Measurements from ENCODE around the gene FANCB. TPM values are rescaled to one million over a fixed set of nuclear protein-coding genes. Genes with fewer than 3 reads are reported as not detected.
A peak's percentile ranks its signal among the peaks of the same experiment; 100 is the strongest.

FANCB gene
- total and polyA plus RNA-seq, 2 of the 4 experiments (the other 2 are of a cell fraction) = 2.5 to 7.7 TPM

- WGBS, 2 experiments (ENCODE audit: extremely low coverage in 2 of 2, insufficient read length in 1 of 2) = 67% methylated on average over 1 of the region's 3 CpGs; no CpG with 5 or more reads in 1 of the 2 experiments
Observed at GRCh38 chrX:14915596-14915995, 42.7 kb upstream of the FANCB start.

More at GRCh38 chrX:14915596-14915995, 42.7 kb upstream of the FANCB start:
- Histone ChIP-seq H3K4me3 (ENCODE audit: insufficient read depth, low read depth, low read length) (no peak overlapping the region), H4K5ac (ENCODE audit: low read depth, low read length) (peak overlapping the region; percentile 80; the same call in 1 of the 2 replicates), H2AK9ac (replicated peaks; ENCODE audit: low read depth, low read length, poor library complexity) (peak overlapping the region; percentile 4), H3K9me1 (ENCODE audit: insufficient read depth, low read length) (no peaks in the 10 kb centered on the region), H3K79me1 (ENCODE audit: low read depth in 1 of 2, low read length in 2 of 2) (peaks cover 5 to 7% of the 10 kb centered on the region in 2 experiments; a peak in 2 of 4 replicates), H4K8ac (ENCODE audit: low read depth in 2 of 2, low read length in 2 of 2) (peak overlapping the region in 1 of 2 experiments; percentile 47; a peak in 3 of 4 replicates), H4K91ac (ENCODE audit: insufficient read depth, low read depth, low read length) (peak overlapping the region; percentile 81), H3K9me3 (ENCODE audit: control insufficient read depth, insufficient read depth, low read length) (no peaks in the 10 kb centered on the region), H3K14ac (replicated peaks; ENCODE audit: low read depth, low read length) (no peak overlapping the region), H3K18ac (ENCODE audit: low read depth, low read length) (peak overlapping the region; percentile 80; the same call in 1 of the 2 replicates), H2AK5ac (ENCODE audit: low read depth, low read length) (peak overlapping the region; percentile 48), H3K23ac (ENCODE audit: low read depth, low read length) (no peak overlapping the region), H3K4me2 (ENCODE audit: low read depth, low read length) (peak overlapping the region; percentile 2; the same call in 1 of the 2 replicates), H2AFZ (replicated peaks; ENCODE audit: low read length, poor library complexity) (no peak overlapping the region), H3K9ac (ENCODE audit: low read depth, low read length) (peak overlapping the region; percentile 11; the same call in 1 of the 2 replicates), H2BK120ac (ENCODE audit: low read depth, low read length) (peak overlapping the region; percentile 41), H3K36me3 (ENCODE audit: control insufficient read depth, insufficient read depth, low read length) (peaks cover 9% of the 10 kb centered on the region), H2BK15ac (ENCODE audit: low read depth, low read length) (peak overlapping the region; percentile 15; the same call in 1 of the 3 replicates), H3K56ac (ENCODE audit: extremely low read depth, insufficient read depth, low read length) (peak overlapping the region; percentile 39; the same call in 1 of the 2 replicates), H2BK20ac (ENCODE audit: low read depth, low read length) (peak overlapping the region; percentile 19; the same call in 1 of the 2 replicates), H4K20me1 (ENCODE audit: insufficient read depth, low read length) (no peaks in the 10 kb centered on the region), H3K4me1 (ENCODE audit: control insufficient read depth, insufficient read depth, low read length) (peaks cover 7% of the 10 kb centered on the region), H3K4ac (ENCODE audit: low read depth, low read length) (peak overlapping the region; percentile 42), H2BK5ac (ENCODE audit: low read depth, low read length, poor library complexity, severe bottlenecking) (peak overlapping the region; percentile 64), H3K27me3 (ENCODE audit: control insufficient read depth, insufficient read depth, low read length) (no peaks in the 10 kb centered on the region), H3K27ac (ENCODE audit: insufficient read depth, low read length) (peak overlapping the region; percentile 75)
- CTCF ChIA-PET = no interaction called here
- BruUV-seq (replicated peaks) = no TSS peak
- intact Hi-C loops (cut with micrococcal nuclease) (no loop called here), dilution Hi-C loops (cut with HindIII; ENCODE audit: low sequenced_read_pairs, unreplicated experiment) (no loop called here), in situ Hi-C loops (cut with MboI; ENCODE audit: low sequenced_read_pairs) (no loop called here)
- ATAC-seq (ENCODE audit: low read depth) = no peak
- peak; percentile 13 for DNase-seq
- TF ChIP-seq CHD1 (IDR thresholded peaks at IDR 0.05; ENCODE audit: low read depth, low read length) = no peak
- TF ChIP-seq USF2 (IDR thresholded peaks at IDR 0.05; ENCODE audit: low read depth, low read length) = no peak
- no peak for TF ChIP-seq ELK1 (IDR thresholded peaks at IDR 0.05; ENCODE audit: borderline replicate concordance, low read depth, low read length)
- no peak for TF ChIP-seq NFE2L2 (IDR thresholded peaks at IDR 0.05; ENCODE audit: low read depth, low read length)
- TF ChIP-seq SMC3 (IDR thresholded peaks at IDR 0.05; ENCODE audit: low read depth, low read length) = no peak
- TF ChIP-seq RFX5 (IDR thresholded peaks at IDR 0.05; ENCODE audit: low read depth, low read length) = no peak
- no peak for TF ChIP-seq FOS (IDR thresholded peaks at IDR 0.05; ENCODE audit: low read depth, low read length)
- TF ChIP-seq POLR2A (IDR thresholded peaks at IDR 0.05; ENCODE audit: low read depth, low read length) = no peak
- no peak for TF ChIP-seq CTCF (conservative IDR thresholded peaks at IDR 0.05; ENCODE audit: low read depth, low read length)
- TF ChIP-seq MAZ (IDR thresholded peaks at IDR 0.05; ENCODE audit: borderline replicate concordance, low read depth, low read length) = no peak
- no peak for TF ChIP-seq MAFK (IDR thresholded peaks at IDR 0.05; ENCODE audit: low read depth, low read length)
- TF ChIP-seq BHLHE40 (IDR thresholded peaks at IDR 0.05; ENCODE audit: low read depth, low read length) = no peak
- TF ChIP-seq CEBPB (IDR thresholded peaks at IDR 0.05; ENCODE audit: low read depth, low read length) = no peak
- no peak for TF ChIP-seq RAD21 (IDR thresholded peaks at IDR 0.05; ENCODE audit: low read length)
- POLR2A ChIA-PET (ENCODE audit: unreplicated experiment) = no interaction called here
